Skin epidermis (tissue), 12 donors: ENCODE data around the gene TMEM108.

Experiments used
- H3K27ac ChIP-seq, 21 experiments: fragments of 200-600 bp; sonication (generic) in 11 of 21; one replicate each; pipeline ENCODE4 v1.5.0; 2020; ENCODE audit warnings: mild to moderate bottlenecking in 3 of 21, inconsistent platforms in 2 of 21, moderate library complexity in 2 of 21
- H3K4me3 ChIP-seq, 7 experiments: fragments of 200-600 bp; sonication (generic) in 2 of 7; one replicate each; pipeline ENCODE4 v1.5.0; 2020; ENCODE audit warnings: inconsistent platforms in 2 of 7, mild to moderate bottlenecking in 2 of 7, moderate library complexity in 1 of 7

TMEM108 gene

GRCh38 chr3:133295944-133296917, 258.0 kb downstream of the TMEM108 start:
- H3K27ac ChIP-seq = no peak overlapping the region
- no peak overlapping the region for H3K4me3 ChIP-seq

- no peak overlapping the region for H3K4me3 ChIP-seq
- no peak overlapping the region for H3K27ac ChIP-seq
These were observed 258.8 kb downstream of the TMEM108 start for GRCh38 chr3:133296981-133297380.

- no peak overlapping the region for H3K4me3 ChIP-seq
- no peak overlapping the region for H3K27ac ChIP-seq
These were observed 261.9 kb downstream of the TMEM108 start for GRCh38 chr3:133300102-133300501.

GRCh38 chr3:133301194-133301593, 263.0 kb downstream of the TMEM108 start:
- H3K4me3 ChIP-seq = no peak overlapping the region
- no peak overlapping the region for H3K27ac ChIP-seq

GRCh38 chr3:133301731-133302130, 263.5 kb downstream of the TMEM108 start:
- no peak overlapping the region for H3K4me3 ChIP-seq
- H3K27ac ChIP-seq = no peak overlapping the region

GRCh38 chr3:133303430-133303829, 265.2 kb downstream of the TMEM108 start:
- H3K4me3 ChIP-seq = no peak overlapping the region
- no peak overlapping the region for H3K27ac ChIP-seq

- no peak overlapping the region for H3K27ac ChIP-seq
These were observed 279.7 kb downstream of the TMEM108 start for GRCh38 chr3:133317866-133318265.

GRCh38 chr3:133328373-133328772, 290.2 kb downstream of the TMEM108 start:
- no peak overlapping the region for H3K4me3 ChIP-seq
- H3K27ac ChIP-seq = no peak overlapping the region

More at GRCh38 chr3:133317866-133318265, 279.7 kb downstream of the TMEM108 start:
- no peak overlapping the region for H3K4me3 ChIP-seq

- Histone ChIP-seq H3K27ac (no peak overlapping the region), H3K4me3 (no peak overlapping the region)
These were observed 291.4 kb downstream of the TMEM108 start for GRCh38 chr3:133329626-133330025.

GRCh38 chr3:133330065-133330464, 291.9 kb downstream of the TMEM108 start:
- no peak overlapping the region for H3K4me3 ChIP-seq

GRCh38 chr3:133330522-133330921, 292.3 kb downstream of the TMEM108 start:
- Histone ChIP-seq H3K4me3 (no peak overlapping the region), H3K27ac (no peak overlapping the region)

More at GRCh38 chr3:133330065-133330464, 291.9 kb downstream of the TMEM108 start:
- H3K27ac ChIP-seq = no peak overlapping the region

- Histone ChIP-seq H3K27ac (no peak overlapping the region), H3K4me3 (no peak overlapping the region)
These were observed 316.5 kb downstream of the TMEM108 start for GRCh38 chr3:133354721-133355120.

GRCh38 chr3:133360476-133360875, 322.3 kb downstream of the TMEM108 start:
- Histone ChIP-seq H3K4me3 (no peak overlapping the region), H3K27ac (no peak overlapping the region)

GRCh38 chr3:133361011-133361410, 322.8 kb downstream of the TMEM108 start:
- no peak overlapping the region for H3K27ac ChIP-seq
- H3K4me3 ChIP-seq = no peak overlapping the region

GRCh38 chr3:133361435-133361834, 323.2 kb downstream of the TMEM108 start:
- no peak overlapping the region for H3K4me3 ChIP-seq
- no peak overlapping the region for H3K27ac ChIP-seq

- H3K27ac ChIP-seq = no peak overlapping the region
- no peak overlapping the region for H3K4me3 ChIP-seq
These were observed 324.3 kb downstream of the TMEM108 start for GRCh38 chr3:133362539-133362938.

- no peak overlapping the region for H3K4me3 ChIP-seq
- no peak overlapping the region for H3K27ac ChIP-seq
These were observed 326.5 kb downstream of the TMEM108 start for GRCh38 chr3:133364704-133365103.

GRCh38 chr3:133366921-133367320, 328.7 kb downstream of the TMEM108 start:
- Histone ChIP-seq H3K4me3 (no peak overlapping the region), H3K27ac (no peak overlapping the region)

GRCh38 chr3:133367403-133367802, 329.2 kb downstream of the TMEM108 start:
- H3K4me3 ChIP-seq = no peak overlapping the region
- H3K27ac ChIP-seq = no peak overlapping the region

GRCh38 chr3:133367956-133368355, 329.8 kb downstream of the TMEM108 start:
- no peak overlapping the region for H3K27ac ChIP-seq

GRCh38 chr3:133368371-133369067, 330.3 kb downstream of the TMEM108 start:
- Histone ChIP-seq H3K4me3 (no peak overlapping the region), H3K27ac (no peak overlapping the region)

More at GRCh38 chr3:133367956-133368355, 329.8 kb downstream of the TMEM108 start:
- H3K4me3 ChIP-seq = no peak overlapping the region
